HCT116 (cell line): ENCODE data around the gene CERK.

Source experiments
- EGR1 ChIP-seq: IDR thresholded peaks from 2 replicates; pipeline ENCODE4 v1.6.1; 2012; ENCODE audit warnings: low read depth
- EZH2 ChIP-seq: fragments of 200-600 bp; sonication (generic); IDR thresholded peaks from 2 replicates; pipeline ENCODE4 v1.6.1; 2017; ENCODE audit warnings: antibody characterized with exemption, mixed run types
- JUND ChIP-seq: IDR thresholded peaks from 2 replicates; pipeline ENCODE4 v1.6.1; 2012
- POLR2A ChIP-seq: IDR thresholded peaks from 2 replicates; pipeline ENCODE4 v1.7.0; 2011; ENCODE audit warnings: borderline replicate concordance; ENCODE audit not compliant: insufficient read depth, insufficient read length; ENCODE audit errors: extremely low read depth
- POLR2AphosphoS5 ChIP-seq: IDR thresholded peaks from 2 replicates; pipeline ENCODE4 v1.6.1; 2011; ENCODE audit warnings: mild to moderate bottlenecking, low read depth, low read length, moderate library complexity
- SP1 ChIP-seq: IDR thresholded peaks from 2 replicates; pipeline ENCODE4 v1.6.1; 2012; ENCODE audit warnings: low read depth
- ZNF274 ChIP-seq: fragments of 200-500 bp; sonication (Bioruptor generic); IDR thresholded peaks from 2 replicates; pipeline ENCODE4 v1.6.1; 2014; ENCODE audit warnings: mild to moderate bottlenecking, low read depth, low read length, inconsistent platforms
- TF ChIP-seq, protein P1 (sequence below), 3 experiments: fragments of 200-600 bp in 1 of 3; sonication (generic) in 1 of 3; IDR thresholded peaks in 2 of 3; conservative IDR thresholded peaks in 1 of 3; 2 replicates each; pipeline ENCODE4 v1.5.1; 2012 to 2017; ENCODE audit warnings: low read depth in 2 of 3, low read length in 2 of 3, antibody characterized with exemption in 1 of 3, borderline replicate concordance in 1 of 3, control low read depth in 1 of 3, mild to moderate bottlenecking in 1 of 3, mixed read lengths in 1 of 3, mixed run types in 1 of 3, moderate library complexity in 1 of 3; ENCODE audit not compliant: insufficient read depth in 1 of 3

DNA sequence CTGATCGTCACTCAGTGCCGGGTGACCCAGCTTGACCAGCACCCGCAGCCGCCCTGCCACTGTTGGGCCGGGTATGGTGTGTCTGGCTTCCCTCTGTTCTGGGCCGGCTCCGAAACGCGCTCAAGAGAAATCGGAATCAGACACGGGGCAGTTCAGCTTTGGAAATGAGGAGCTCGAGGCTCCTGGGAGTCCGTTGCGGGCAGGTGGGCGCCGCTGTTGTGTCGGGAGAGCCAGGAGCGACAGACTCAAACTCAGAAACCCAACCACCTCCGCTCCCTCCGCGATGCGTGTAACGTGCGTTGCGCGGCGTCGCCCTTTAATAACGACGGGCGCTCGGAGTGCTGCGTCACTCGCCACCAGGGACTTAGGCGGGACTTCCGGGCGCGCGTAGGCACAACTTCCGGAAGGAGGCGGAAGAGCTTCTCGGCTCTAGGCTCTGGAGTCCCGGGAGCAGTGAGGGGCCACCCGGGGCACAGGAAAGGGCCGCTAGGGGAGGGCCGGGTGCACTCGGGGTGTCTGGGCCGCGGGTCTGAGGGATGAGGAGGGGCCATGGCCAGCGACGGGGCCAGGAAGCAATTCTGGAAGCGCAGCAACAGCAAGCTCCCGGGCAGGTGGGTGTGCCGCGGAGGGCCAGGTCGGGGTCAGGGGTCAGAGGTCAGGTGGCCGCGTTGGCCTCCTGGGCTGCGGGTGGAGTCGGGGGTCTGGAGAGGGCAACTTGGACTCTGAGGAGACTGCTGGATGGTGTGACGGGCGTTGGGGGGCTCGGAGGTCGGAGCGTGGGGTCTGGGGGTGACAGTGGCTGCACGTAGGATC, 24.4 kb upstream of the CERK start, which contains the start of gene TBC1D22A:
- TF ChIP-seq POLR2A = peak; percentile 97
- TF ChIP-seq, protein P1, sequence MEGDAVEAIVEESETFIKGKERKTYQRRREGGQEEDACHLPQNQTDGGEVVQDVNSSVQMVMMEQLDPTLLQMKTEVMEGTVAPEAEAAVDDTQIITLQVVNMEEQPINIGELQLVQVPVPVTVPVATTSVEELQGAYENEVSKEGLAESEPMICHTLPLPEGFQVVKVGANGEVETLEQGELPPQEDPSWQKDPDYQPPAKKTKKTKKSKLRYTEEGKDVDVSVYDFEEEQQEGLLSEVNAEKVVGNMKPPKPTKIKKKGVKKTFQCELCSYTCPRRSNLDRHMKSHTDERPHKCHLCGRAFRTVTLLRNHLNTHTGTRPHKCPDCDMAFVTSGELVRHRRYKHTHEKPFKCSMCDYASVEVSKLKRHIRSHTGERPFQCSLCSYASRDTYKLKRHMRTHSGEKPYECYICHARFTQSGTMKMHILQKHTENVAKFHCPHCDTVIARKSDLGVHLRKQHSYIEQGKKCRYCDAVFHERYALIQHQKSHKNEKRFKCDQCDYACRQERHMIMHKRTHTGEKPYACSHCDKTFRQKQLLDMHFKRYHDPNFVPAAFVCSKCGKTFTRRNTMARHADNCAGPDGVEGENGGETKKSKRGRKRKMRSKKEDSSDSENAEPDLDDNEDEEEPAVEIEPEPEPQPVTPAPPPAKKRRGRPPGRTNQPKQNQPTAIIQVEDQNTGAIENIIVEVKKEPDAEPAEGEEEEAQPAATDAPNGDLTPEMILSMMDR (IDR thresholded peaks at IDR 0.05 in 2 of 3, conservative IDR thresholded peaks at IDR 0.05 in 1 of 3; ENCODE audit: borderline replicate concordance in 1 of 3, insufficient read depth in 1 of 3, low read depth in 2 of 3, low read length in 2 of 3) = no peak
- TF ChIP-seq JUND = no peak
- no peak for TF ChIP-seq EZH2
- TF ChIP-seq ZNF274 = no peak
- TF ChIP-seq POLR2AphosphoS5 = peak; percentile 99
- TF ChIP-seq SP1 = peak; percentile 72; the same call in 1 of the 2 replicates
- TF ChIP-seq EGR1 = peak; percentile 68
